H1 (cell line): ENCODE data around the gene OR52I2. TPM values are rescaled to one million over a fixed set of nuclear protein-coding genes. Genes with fewer than 3 reads are reported as not detected.

Experiments used
- CTCF ChIA-PET: fragments of 300-600 bp; sonication (Branson Sonifier 250); formaldehyde crosslinking; loops from one replicate; lab custom pipeline; 2021; ENCODE audit not compliant: partially characterized antibody; lab: Charles Lee
- POLR2A ChIA-PET: fragments of 300-600 bp; sonication (Branson Sonifier 250); formaldehyde crosslinking; loops from one replicate; lab custom pipeline; 2021; ENCODE audit warnings: inconsistent platforms; ENCODE audit not compliant: partially characterized antibody; lab: Charles Lee
- DNase-seq, 2 experiments: peaks; one replicate each; pipeline versions ENCODE4 v3.0.0 to v3.0.0-alpha.2; 2010 to 2022; ENCODE audit warnings: low spot score in 2 of 2, low read depth in 1 of 2, mixed read lengths in 1 of 2
- FAIRE-seq: peaks from 2 replicates; lab custom pipeline; 2011; peaks lifted over from hg19 to GRCh38; lab: Jason Lieb, UNC
- H2AFZ ChIP-seq: 2 replicates; pipeline ENCODE4 v1.8.1; 2012; ENCODE audit warnings: low read length, inconsistent platforms
- H2AK5ac ChIP-seq: 2 replicates; pipeline ENCODE4 v1.6.1; 2013; ENCODE audit warnings: low read depth, low read length
- H2BK120ac ChIP-seq: replicated peaks from 2 replicates; pipeline ENCODE3; 2013; ENCODE audit warnings: low read depth, low read length, inconsistent platforms
- H2BK12ac ChIP-seq: 2 replicates; pipeline ENCODE4 v1.6.1; 2013; ENCODE audit warnings: low read depth, low read length
- H2BK15ac ChIP-seq: 2 replicates; pipeline ENCODE4 v1.6.1; 2013; ENCODE audit warnings: low read length
- H2BK20ac ChIP-seq: 2 replicates; pipeline ENCODE4 v1.6.1; 2013; ENCODE audit warnings: low read length
- H2BK5ac ChIP-seq: 2 replicates; pipeline ENCODE4 v1.6.1; 2013; ENCODE audit warnings: low read depth, low read length
- H3K14ac ChIP-seq: 2 replicates; pipeline ENCODE4 v1.6.1; 2013; ENCODE audit warnings: inconsistent platforms; ENCODE audit not compliant: insufficient read length
- H3K18ac ChIP-seq: 2 replicates; pipeline ENCODE4 v1.6.1; 2013; ENCODE audit warnings: low read length; ENCODE audit errors: extremely low read depth
- H3K23ac ChIP-seq: 2 replicates; pipeline ENCODE4 v1.6.1; 2013; ENCODE audit warnings: inconsistent platforms; ENCODE audit not compliant: insufficient read length
- H3K23me2 ChIP-seq: 2 replicates; pipeline ENCODE4 v1.6.1; 2013; ENCODE audit warnings: low read depth, low read length
- H3K27ac ChIP-seq: 2 replicates; pipeline ENCODE4 v1.6.1; 2011; ENCODE audit warnings: low read depth, low read length, inconsistent platforms
- H3K27me3 ChIP-seq, 4 experiments: replicated peaks in 1 of 4; 1 replicate in 1 of 4; 2 replicates in 3 of 4; pipeline versions ENCODE4 v1.6.1 to v1.8.1; 2011 to 2013; ENCODE audit warnings: low read length in 3 of 4, mild to moderate bottlenecking in 3 of 4, inconsistent platforms in 2 of 4, mixed read lengths in 2 of 4, moderate library complexity in 1 of 4; ENCODE audit not compliant: control insufficient read depth in 3 of 4, insufficient read depth in 3 of 4; ENCODE audit errors: extremely low read depth in 1 of 4
- H3K36me3 ChIP-seq, 4 experiments: 2 replicates each; pipeline versions ENCODE4 v1.6.1 to v1.8.1; 2011 to 2013; ENCODE audit warnings: mild to moderate bottlenecking in 4 of 4, low read length in 3 of 4, moderate library complexity in 2 of 4, control low read depth in 1 of 4, inconsistent platforms in 1 of 4; ENCODE audit not compliant: insufficient read depth in 4 of 4, control insufficient read depth in 2 of 4
- H3K4ac ChIP-seq: replicated peaks from 2 replicates; pipeline ENCODE3; 2013; ENCODE audit warnings: low read length, low read depth, mixed read lengths, inconsistent platforms; ENCODE audit not compliant: insufficient read length
- H3K4me1 ChIP-seq, 4 experiments: replicated peaks in 1 of 4; 1 replicate in 1 of 4; 2 replicates in 3 of 4; pipeline versions ENCODE4 v1.6.1 to v1.8.1; 2011 to 2013; ENCODE audit warnings: low read length in 3 of 4, inconsistent platforms in 2 of 4, mixed read lengths in 1 of 4; ENCODE audit not compliant: insufficient read depth in 4 of 4, control insufficient read depth in 3 of 4
- H3K4me2 ChIP-seq, 2 experiments: 2 replicates each; pipeline versions ENCODE4 v1.6.1 to v1.8.1; 2011 to 2013; ENCODE audit warnings: low read depth in 2 of 2, low read length in 2 of 2, control low read depth in 1 of 2, inconsistent platforms in 1 of 2, mild to moderate bottlenecking in 1 of 2; ENCODE audit not compliant: insufficient read depth in 1 of 2
- H3K4me3 ChIP-seq, 4 experiments: fragments of 200-600, 300-600 bp in 1 of 4; sonication (generic), shearing (Covaris generic), sonication (Bioruptor Twin) in 1 of 4; 2 replicates each; pipeline versions ENCODE4 v1.5.1 to v1.8.1; 2011 to 2016; ENCODE audit warnings: low read length in 4 of 4, low read depth in 3 of 4, control low read depth in 2 of 4, inconsistent platforms in 2 of 4, mild to moderate bottlenecking in 2 of 4, mixed read lengths in 1 of 4, moderate library complexity in 1 of 4; ENCODE audit not compliant: insufficient read depth in 2 of 4; ENCODE audit errors: extremely low read depth in 1 of 4
- H3K56ac ChIP-seq: replicated peaks from 2 replicates; pipeline ENCODE3; 2013; ENCODE audit warnings: low read depth, mild to moderate bottlenecking, mixed read lengths, low read length, inconsistent platforms; ENCODE audit not compliant: insufficient read length
- H3K79me1 ChIP-seq: 2 replicates; pipeline ENCODE4 v1.6.1; 2013; ENCODE audit warnings: low read depth, low read length, control low read depth
- H3K79me2 ChIP-seq, 2 experiments: 2 replicates each; pipeline versions ENCODE4 v1.6.1 to v1.8.1; 2012 to 2013; ENCODE audit warnings: low read length in 2 of 2, mild to moderate bottlenecking in 2 of 2, inconsistent platforms in 1 of 2; ENCODE audit not compliant: insufficient read depth in 2 of 2, control insufficient read depth in 1 of 2
- H3K9ac ChIP-seq, 4 experiments: replicated peaks in 1 of 4; 1 replicate in 1 of 4; 2 replicates in 3 of 4; pipeline versions ENCODE4 v1.6.1 to v1.8.1; 2011 to 2013; ENCODE audit warnings: low read depth in 3 of 4, low read length in 3 of 4, control low read depth in 2 of 4, mild to moderate bottlenecking in 2 of 4, moderate library complexity in 2 of 4, inconsistent platforms in 1 of 4; ENCODE audit errors: extremely low read depth in 1 of 4
- H3K9me3 ChIP-seq, 2 experiments: 2 replicates each; pipeline versions ENCODE4 v1.6.1 to v1.8.1; 2012 to 2013; ENCODE audit warnings: mild to moderate bottlenecking in 2 of 2, moderate library complexity in 2 of 2, control low read depth in 1 of 2, inconsistent platforms in 1 of 2, low read depth in 1 of 2, low read length in 1 of 2, mixed read lengths in 1 of 2; ENCODE audit not compliant: insufficient read depth in 2 of 2
- H4K20me1 ChIP-seq, 2 experiments: replicated peaks in 1 of 2; 2 replicates each; pipeline versions ENCODE3 to v1.8.1; 2011 to 2013; ENCODE audit warnings: inconsistent platforms in 2 of 2, low read length in 2 of 2, mild to moderate bottlenecking in 1 of 2; ENCODE audit not compliant: insufficient read depth in 2 of 2, control insufficient read depth in 1 of 2
- H4K5ac ChIP-seq: 2 replicates; pipeline ENCODE4 v1.6.1; 2013; ENCODE audit warnings: low read length, low read depth, mixed read lengths, inconsistent platforms; ENCODE audit not compliant: insufficient read length
- H4K8ac ChIP-seq: 2 replicates; pipeline ENCODE4 v1.8.0; 2013; ENCODE audit warnings: mild to moderate bottlenecking, moderate library complexity, low read length, inconsistent platforms; ENCODE audit not compliant: insufficient read depth; ENCODE audit errors: extremely low read depth
- H4K91ac ChIP-seq: replicated peaks from 2 replicates; pipeline ENCODE3; 2013; ENCODE audit warnings: low read length, mixed read lengths, inconsistent platforms; ENCODE audit not compliant: insufficient read length
- BCL11A ChIP-seq, 2 experiments: IDR thresholded peaks; one replicate each; pipeline ENCODE4 v1.6.1; 2011; ENCODE audit warnings: low read depth in 2 of 2, low read length in 2 of 2, mild to moderate bottlenecking in 2 of 2
- BRCA1 ChIP-seq: IDR thresholded peaks from 2 replicates; pipeline ENCODE4 v1.6.1; 2012; ENCODE audit warnings: low read depth, low read length, improper control_type of control experiment
- CBX8 ChIP-seq: fragments of 300-800, 300-1000 bp; sonication (generic); IDR thresholded peaks from 2 replicates; pipeline ENCODE4 v1.7.1; 2016; ENCODE audit warnings: low read depth, low read length, borderline replicate concordance
- CHD2 ChIP-seq: IDR thresholded peaks from 2 replicates; pipeline ENCODE4 v1.6.1; 2012; ENCODE audit warnings: low read length, improper control_type of control experiment
- GABPA ChIP-seq: IDR thresholded peaks from 2 replicates; pipeline ENCODE4 v1.6.1; 2011; ENCODE audit warnings: mild to moderate bottlenecking, low read length, moderate library complexity, borderline replicate concordance; ENCODE audit not compliant: insufficient read depth
- JUN ChIP-seq: IDR thresholded peaks from 2 replicates; pipeline ENCODE4 v1.6.1; 2011; ENCODE audit warnings: low read depth, mild to moderate bottlenecking, improper control_type of control experiment, low read length
- KDM5A ChIP-seq: fragments of 200-600 bp; IDR thresholded peaks from 2 replicates; pipeline ENCODE4 v1.7.1; 2012; ENCODE audit warnings: mild to moderate bottlenecking, low read length, inconsistent platforms, mixed read lengths
- POLR2A ChIP-seq, 2 experiments: IDR thresholded peaks; 1 replicate in 1 of 2; 2 replicates in 1 of 2; pipeline ENCODE4 v1.6.1; 2011; ENCODE audit warnings: low read depth in 2 of 2, low read length in 2 of 2, mild to moderate bottlenecking in 2 of 2; ENCODE audit errors: control extremely low read depth in 1 of 2
- RNF2 ChIP-seq: fragments of 200-900, 300-1000 bp; sonication (generic); IDR thresholded peaks from 2 replicates; pipeline ENCODE4 v1.7.1; 2016; ENCODE audit warnings: borderline replicate concordance, low read depth, mild to moderate bottlenecking, antibody characterized with exemption, low read length; ENCODE audit not compliant: poor library complexity, severe bottlenecking; ENCODE audit errors: missing control alignments
- SIRT6 ChIP-seq: IDR thresholded peaks from one replicate; pipeline ENCODE4 v1.7.1; 2012; ENCODE audit warnings: low read length, inconsistent platforms
- SIX5 ChIP-seq: IDR thresholded peaks from 2 replicates; pipeline ENCODE4 v1.6.1; 2011; ENCODE audit warnings: mild to moderate bottlenecking, low read depth, low read length
- TAF1 ChIP-seq: IDR thresholded peaks from 2 replicates; pipeline ENCODE4 v1.6.1; 2011; ENCODE audit warnings: mild to moderate bottlenecking, low read depth, low read length
- WGBS, 2 experiments: shearing (Covaris generic) in 1 of 2; methylation state at CpG; one replicate each; pipeline versions ENCODE4 v1.1.6 to v1.1.7; 2013 to 2015; ENCODE audit warnings: low lambda C conversion rate in 2 of 2, mixed read lengths in 2 of 2, inconsistent platforms in 1 of 2, low coverage in 1 of 2, missing lambda C conversion rate in 1 of 2; ENCODE audit not compliant: insufficient replicate concordance in 2 of 2, insufficient coverage in 1 of 2, insufficient read length in 1 of 2; ENCODE audit errors: extremely low coverage in 1 of 2, missing lambda C conversion rate in 1 of 2; 5-methylcytosine and 5-hydroxymethylcytosine counted together
- polyA plus RNA-seq, 7 experiments: library from polyadenylated mRNA; depleted of rRNA in 3 of 7; stranded (reverse) in 5 of 7; unstranded in 2 of 7; fragments of >200 nt in 5 of 7; fragments of 200-250 nt in 2 of 7; gene quantifications; 1 replicate in 5 of 7; 2 replicates in 1 of 7; 4 replicates in 1 of 7; pipeline versions ENCODE4 v1.2.1 to v1.2.3, GENCODE V29; 2011 to 2013; ENCODE audit warnings: missing spikeins in 2 of 7, mixed read lengths in 2 of 7
- total RNA-seq: library from RNA; stranded (reverse); fragmentation: NEBNext Ultra II Directional; extraction: Animal tissue kit (Norgen Biotek cat#: 25700); gene quantifications from 2 replicates; pipeline ENCODE4 v1.2.1, GENCODE V29; 2021
- TF ChIP-seq, protein P1 (sequence below), 3 experiments: IDR thresholded peaks; 1 replicate in 2 of 3; 2 replicates in 1 of 3; pipeline versions ENCODE4 v1.5.1 to v1.6.1; 2011; ENCODE audit warnings: low read length in 3 of 3, mild to moderate bottlenecking in 3 of 3, inconsistent platforms in 2 of 3, low read depth in 1 of 3, moderate library complexity in 1 of 3; ENCODE audit not compliant: insufficient read depth in 1 of 3; ENCODE audit errors: control extremely low read depth in 1 of 3

OR52I2 gene
- total and polyA plus RNA-seq, 2 of the 8 experiments (the other 6 are each of a cell fraction or from before 2014, with no cell fraction given), result not detected

DNA sequence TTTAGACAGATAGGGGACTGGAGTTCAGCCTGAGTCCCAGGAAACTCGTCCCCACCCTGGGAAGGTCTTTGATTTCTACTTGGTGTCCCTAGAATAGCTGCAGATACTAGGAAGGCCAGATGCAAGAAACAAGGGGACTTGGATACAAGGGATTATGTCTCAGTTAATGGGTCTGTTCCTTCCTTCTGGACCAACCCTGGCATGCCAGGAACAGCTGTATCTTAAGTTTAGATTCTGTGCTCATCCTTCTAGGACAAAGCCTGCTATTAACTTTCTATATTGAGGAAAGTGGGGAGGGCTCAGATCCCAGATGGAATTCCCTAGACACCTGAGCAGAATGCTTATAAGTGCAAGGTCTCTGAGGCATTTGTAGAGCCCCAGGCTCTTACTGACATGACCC, 40.5 kb upstream of the OR52I2 start:
- H2BK5ac ChIP-seq, result no peak overlapping the region
- no peak overlapping the region for H2BK15ac ChIP-seq
- H2BK20ac ChIP-seq, result no peak overlapping the region
- H4K8ac ChIP-seq, result no peak overlapping the region
- no peak overlapping the region for H2BK120ac ChIP-seq
- H3K4ac ChIP-seq, result no peak overlapping the region
- H4K91ac ChIP-seq, result no peak overlapping the region
- DNase-seq (no peak), FAIRE-seq (no peak)
- no peak overlapping the region for H3K56ac ChIP-seq
- H4K5ac ChIP-seq, result no peak overlapping the region
- no peaks in the 10 kb centered on the region for H4K20me1 ChIP-seq
- no peaks in the 10 kb centered on the region for H3K27me3 ChIP-seq
- H3K4me3 ChIP-seq, result no peak overlapping the region
- no peak overlapping the region for H3K4me2 ChIP-seq
- H3K36me3 ChIP-seq, result no peaks in the 10 kb centered on the region
- H3K79me1 ChIP-seq, result no peaks in the 10 kb centered on the region
- no peak overlapping the region for H2AFZ ChIP-seq
- no peaks in the 10 kb centered on the region for H3K9me3 ChIP-seq
- 0% methylated on average over 1 of the region's 1 CpG; no CpG with 5 or more reads in 1 of the 2 experiments for WGBS, 2 experiments
- H3K23me2 ChIP-seq, result no peaks in the 10 kb centered on the region
- H3K27ac ChIP-seq, result no peak overlapping the region
- no peaks in the 10 kb centered on the region for H3K4me1 ChIP-seq
- no peak overlapping the region for H3K23ac ChIP-seq
- no peak overlapping the region for H2AK5ac ChIP-seq
- H3K18ac ChIP-seq, result no peak overlapping the region
- POLR2A ChIA-PET, result no interaction called here
- no peak overlapping the region for H2BK12ac ChIP-seq
- H3K14ac ChIP-seq, result no peak overlapping the region
- H3K79me2 ChIP-seq, result no peaks in the 10 kb centered on the region
- CTCF ChIA-PET, result interaction anchor here (1.1 to 8.2 kb wide), 13 partner anchors 9 to 356 kb away, joined by 3 to 172 read pairs (median 9); partner anchors contain the start of gene TRIM68
- H3K9ac ChIP-seq, result no peak overlapping the region
- TF ChIP-seq SIRT6 (no peak), BRCA1 (no peak), POLR2A (IDR thresholded peaks at IDR 0.05; ENCODE audit: control extremely low read depth in 1 of 2, low read depth in 2 of 2, low read length in 2 of 2) (no peak), BCL11A (IDR thresholded peaks at IDR 0.05; ENCODE audit: low read depth in 2 of 2, low read length in 2 of 2) (no peak), CHD2 (no peak), KDM5A (no peak), CBX8 (no peak), GABPA (no peak), TAF1 (no peak), SIX5 (no peak), JUN (no peak), RNF2 (no peak)
- TF ChIP-seq, protein P1, sequence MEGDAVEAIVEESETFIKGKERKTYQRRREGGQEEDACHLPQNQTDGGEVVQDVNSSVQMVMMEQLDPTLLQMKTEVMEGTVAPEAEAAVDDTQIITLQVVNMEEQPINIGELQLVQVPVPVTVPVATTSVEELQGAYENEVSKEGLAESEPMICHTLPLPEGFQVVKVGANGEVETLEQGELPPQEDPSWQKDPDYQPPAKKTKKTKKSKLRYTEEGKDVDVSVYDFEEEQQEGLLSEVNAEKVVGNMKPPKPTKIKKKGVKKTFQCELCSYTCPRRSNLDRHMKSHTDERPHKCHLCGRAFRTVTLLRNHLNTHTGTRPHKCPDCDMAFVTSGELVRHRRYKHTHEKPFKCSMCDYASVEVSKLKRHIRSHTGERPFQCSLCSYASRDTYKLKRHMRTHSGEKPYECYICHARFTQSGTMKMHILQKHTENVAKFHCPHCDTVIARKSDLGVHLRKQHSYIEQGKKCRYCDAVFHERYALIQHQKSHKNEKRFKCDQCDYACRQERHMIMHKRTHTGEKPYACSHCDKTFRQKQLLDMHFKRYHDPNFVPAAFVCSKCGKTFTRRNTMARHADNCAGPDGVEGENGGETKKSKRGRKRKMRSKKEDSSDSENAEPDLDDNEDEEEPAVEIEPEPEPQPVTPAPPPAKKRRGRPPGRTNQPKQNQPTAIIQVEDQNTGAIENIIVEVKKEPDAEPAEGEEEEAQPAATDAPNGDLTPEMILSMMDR (IDR thresholded peaks at IDR 0.05; ENCODE audit: control extremely low read depth in 1 of 3, insufficient read depth in 1 of 3, low read depth in 1 of 3, low read length in 3 of 3), result no peak
